CD4-positive, CD25-positive, alpha-beta regulatory T cell (primary cell): ENCODE data around the gene CDC37L1. TPM values are rescaled to one million over a fixed set of nuclear protein-coding genes. Genes with fewer than 3 reads are reported as not detected.

Experiments
- ATAC-seq, 2 donors: fragments of 150-1000 bp; cut with Tn5 transposase; one replicate each; pipeline ENCODE4 v1.10.0; 2021; ENCODE audit warnings: low read depth in 2 of 2, moderate number of reproducible peaks in 2 of 2, moderate library complexity in 1 of 2
- DNase-seq, 3 donors: peaks; one replicate each; pipeline versions ENCODE4 v3.0.0 to v3.0.0-alpha.2; 2012 to 2022; ENCODE audit warnings: mixed read lengths in 1 of 3
- H3K27ac ChIP-seq: one replicate; pipeline ENCODE4 v1.7.0; 2013; ENCODE audit warnings: mild to moderate bottlenecking, low read length; ENCODE audit not compliant: insufficient read depth, poor library complexity, severe bottlenecking
- H3K27me3 ChIP-seq: one replicate; pipeline ENCODE4 v1.7.0; 2013; ENCODE audit warnings: low read length; ENCODE audit not compliant: control insufficient read depth, insufficient read depth
- H3K36me3 ChIP-seq: one replicate; pipeline ENCODE4 v1.7.0; 2013; ENCODE audit warnings: mild to moderate bottlenecking, low read length, moderate library complexity; ENCODE audit not compliant: control insufficient read depth, insufficient read depth
- H3K4me1 ChIP-seq: 2 replicates; pipeline ENCODE4 v1.7.0; 2013; ENCODE audit warnings: mild to moderate bottlenecking, low read length; ENCODE audit not compliant: insufficient read depth, control insufficient read depth, poor library complexity, severe bottlenecking
- H3K4me3 ChIP-seq: one replicate; pipeline ENCODE4 v1.7.0; 2013; ENCODE audit warnings: low read depth, mild to moderate bottlenecking, low read length, moderate library complexity
- H3K9me3 ChIP-seq, 2 experiments: 1 replicate in 1 of 2; 2 replicates in 1 of 2; pipeline ENCODE4 v1.7.0; 2013; ENCODE audit warnings: low read length in 2 of 2, mild to moderate bottlenecking in 1 of 2, moderate library complexity in 1 of 2; ENCODE audit not compliant: control insufficient read depth in 2 of 2
- H3K27ac Mint-ChIP-seq, 3 donors: one replicate each; pipeline ENCODE4 v1.8.0; 2020 to 2022; ENCODE audit warnings: mild to moderate bottlenecking in 3 of 3, mixed read lengths in 3 of 3, moderate library complexity in 2 of 3
- H3K27me3 Mint-ChIP-seq: one replicate; pipeline ENCODE4 v1.8.0; 2022; ENCODE audit warnings: mild to moderate bottlenecking, mixed read lengths
- H3K36me3 Mint-ChIP-seq: one replicate; pipeline ENCODE4 v1.8.0; 2020; ENCODE audit warnings: mixed read lengths
- H3K4me1 Mint-ChIP-seq, 4 donors: one replicate each; pipeline ENCODE4 v1.8.0; 2020 to 2022; ENCODE audit warnings: mixed read lengths in 4 of 4, mild to moderate bottlenecking in 1 of 4
- H3K4me3 Mint-ChIP-seq, 4 donors: one replicate each; pipeline ENCODE4 v1.8.0; 2020 to 2022; ENCODE audit warnings: mild to moderate bottlenecking in 4 of 4, mixed read lengths in 4 of 4, moderate library complexity in 3 of 4
- H3K9me3 Mint-ChIP-seq, 7 donors: one replicate each; pipeline ENCODE4 v1.8.0; 2020 to 2022; ENCODE audit warnings: mixed read lengths in 7 of 7, mild to moderate bottlenecking in 3 of 7, moderate library complexity in 2 of 7
- polyA plus RNA-seq, 4 donors: library from polyadenylated mRNA; unstranded; fragments of 300-500 nt; fragmentation: Illumina TruSeq; gene quantifications; one replicate each; pipeline ENCODE4 v1.2.3, GENCODE V29; 2021
- total RNA-seq: library from RNA; stranded (reverse); gene quantifications from one replicate; pipeline ENCODE4 v1.2.3, GENCODE V29; 2022

The CDC37L1 gene
- total and polyA plus RNA-seq, 5 donors from 2014 or later, result 14.3 to 27.3 (median 22.9) TPM

- no peaks in the 10 kb centered on the region for H3K27me3 ChIP-seq
- Mint-ChIP-seq H3K36me3 (no peaks in the 10 kb centered on the region), H3K27me3 (peaks cover 33% of the 10 kb centered on the region), H3K4me1 (peaks cover 0 to 3% (median under 1%) of the 10 kb centered on the region in 4 donors), H3K4me3 (no peak overlapping the region), H3K9me3 (peaks cover 0 to 2% (median 0%) of the 10 kb centered on the region in 7 donors), H3K27ac (no peak overlapping the region)
- no peak overlapping the region for H3K27ac ChIP-seq
- H3K36me3 ChIP-seq, result no peaks in the 10 kb centered on the region
- H3K9me3 ChIP-seq, result no peaks in the 10 kb centered on the region
- no peaks in the 10 kb centered on the region for H3K4me1 ChIP-seq
- no peak for DNase-seq
- no peak overlapping the region for H3K4me3 ChIP-seq
- ATAC-seq, result no peak
Measured at GRCh38 chr9:4756420-4756819, 77.1 kb downstream of the CDC37L1 start.

Other genes with a start within 250 kb of the CDC37L1 start
- gene SLC1A1, start 189.1 kb upstream of the CDC37L1 start, total RNA-seq, result 0.76 TPM
- gene SLC1A1, start 189.1 kb upstream of the CDC37L1 start, polyA plus RNA-seq, result 1 to 10 TPM in 3 of 4 donors, under 1 TPM in 1; 0.37 to 3.3 (median 1.7) TPM
- gene PLPP6, start 17.3 kb upstream of the CDC37L1 start, total RNA-seq, result 7.3 TPM
- 1 to 10 TPM; 5.0 to 9.6 (median 8.9) TPM for gene PLPP6, start 17.3 kb upstream of the CDC37L1 start, polyA plus RNA-seq
- gene SPATA6L, start 13.1 kb upstream of the CDC37L1 start, total RNA-seq, result 2.5 TPM
- gene SPATA6L, start 13.1 kb upstream of the CDC37L1 start, polyA plus RNA-seq, result 1 to 10 TPM in 2 of 4 donors, under 1 TPM in 2; 0.21 to 1.9 (median 0.99) TPM
- gene AK3, start 61.6 kb downstream of the CDC37L1 start, total RNA-seq, result 21.7 TPM
- 10 to 100 TPM; 38.0 to 47.3 (median 42.5) TPM for gene AK3, start 61.6 kb downstream of the CDC37L1 start, polyA plus RNA-seq
- 27.9 TPM for gene RCL1, start 113.4 kb downstream of the CDC37L1 start, total RNA-seq
- 10 to 100 TPM; 13.3 to 19.2 (median 14.5) TPM for gene RCL1, start 113.4 kb downstream of the CDC37L1 start, polyA plus RNA-seq